Panc1 (cell line): ENCODE data around the gene NUP93.

ENCODE experiments used
- CTCF ChIP-seq: fragments of 450-650 bp; IDR thresholded peaks from 2 replicates; pipeline ENCODE4 v1.5.1; 2017; ENCODE audit warnings: mild to moderate bottlenecking
- POLR2AphosphoS5 ChIP-seq: IDR thresholded peaks from 2 replicates; pipeline ENCODE4 v1.6.1; 2012; ENCODE audit warnings: mild to moderate bottlenecking, low read depth, low read length, moderate library complexity
- REST ChIP-seq, 2 experiments: IDR thresholded peaks; 2 replicates each; pipeline ENCODE4 v1.6.1; 2011 to 2012; ENCODE audit warnings: low read depth in 2 of 2, control low read depth in 1 of 2, low read length in 1 of 2, mild to moderate bottlenecking in 1 of 2, moderate library complexity in 1 of 2; ENCODE audit not compliant: insufficient read depth in 1 of 2
- SIN3A ChIP-seq: IDR thresholded peaks from 2 replicates; pipeline ENCODE4 v1.6.1; 2012; ENCODE audit warnings: low read depth, mild to moderate bottlenecking, low read length, moderate library complexity, borderline replicate concordance; ENCODE audit not compliant: insufficient read depth
- TCF7L2 ChIP-seq: IDR thresholded peaks from 2 replicates; pipeline ENCODE4 v1.6.1; 2011; ENCODE audit warnings: mild to moderate bottlenecking, low read depth, low read length, inconsistent platforms

GRCh38 chr16:56749672-56750491, 20.0 kb downstream of the NUP93 start:
- TF ChIP-seq CTCF (no peak), POLR2AphosphoS5 (no peak), REST (IDR thresholded peaks at IDR 0.05; ENCODE audit: insufficient read depth in 1 of 2, low read depth in 2 of 2, low read length in 1 of 2) (no peak), SIN3A (no peak), TCF7L2 (no peak)
